ENCODE data around the gene NID2. TPM values are rescaled to one million over a fixed set of nuclear protein-coding genes. Genes with fewer than 3 reads are reported as not detected.

The NID2 gene
- total RNA-seq, 1 donor from 2014 or later: 91.7 TPM

- no peak for DNase-seq
These were observed 13.7 kb downstream of the NID2 start for GRCh38 chr14:52055167-52055566.

DNA sequence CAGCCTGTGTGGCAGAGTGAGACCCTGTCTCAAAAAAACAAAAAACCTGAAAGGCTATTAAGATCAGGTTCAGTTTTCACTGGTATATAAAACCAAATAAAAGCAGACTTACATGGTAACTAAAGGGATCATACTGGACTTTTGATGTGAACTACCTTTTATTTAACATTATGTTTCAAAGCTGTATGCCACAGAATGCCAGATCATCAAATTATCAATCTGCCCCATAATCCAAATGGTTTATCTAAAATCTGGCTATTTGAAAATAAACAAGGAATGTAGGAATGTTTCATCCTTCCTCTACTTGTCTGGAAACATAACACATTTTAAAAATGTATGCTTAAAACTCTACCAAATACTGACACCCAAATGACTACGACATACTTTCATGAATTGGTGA is 14.2 kb downstream of the NID2 start:
- no peak for DNase-seq

- no peak for DNase-seq
These were observed 15.8 kb downstream of the NID2 start for GRCh38 chr14:52053044-52053443.

DNA sequence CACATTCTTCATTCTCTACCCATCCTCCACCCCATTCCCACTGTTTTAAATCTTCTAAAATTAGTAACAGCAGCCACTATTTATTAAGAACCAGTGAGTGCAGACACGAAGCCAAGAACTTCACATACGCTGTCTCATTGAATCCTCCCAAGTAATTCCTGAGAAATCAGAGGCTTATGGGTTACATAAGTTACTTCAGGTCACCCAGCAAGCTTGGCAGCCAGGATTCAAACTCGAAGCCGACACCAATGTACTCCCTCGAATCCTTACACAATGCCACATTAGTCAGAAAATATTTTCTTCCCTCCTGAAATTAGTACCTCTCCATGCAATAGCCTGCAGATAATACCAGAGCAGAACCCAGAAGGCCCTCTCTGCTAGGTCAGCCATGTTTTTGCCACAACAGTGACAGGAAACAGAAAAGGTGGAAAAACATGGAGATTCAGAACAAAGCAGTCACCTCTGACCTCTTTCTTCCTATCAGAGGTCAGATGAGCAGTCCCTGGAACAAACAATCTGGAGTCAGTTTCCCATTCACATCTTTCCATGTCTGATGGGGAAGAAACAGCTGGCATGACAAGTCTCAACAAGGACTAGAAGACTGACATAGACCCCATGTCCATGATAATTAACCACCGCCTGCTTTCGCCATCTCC is 16.4 kb downstream of the NID2 start:
- no peak for DNase-seq

DNA sequence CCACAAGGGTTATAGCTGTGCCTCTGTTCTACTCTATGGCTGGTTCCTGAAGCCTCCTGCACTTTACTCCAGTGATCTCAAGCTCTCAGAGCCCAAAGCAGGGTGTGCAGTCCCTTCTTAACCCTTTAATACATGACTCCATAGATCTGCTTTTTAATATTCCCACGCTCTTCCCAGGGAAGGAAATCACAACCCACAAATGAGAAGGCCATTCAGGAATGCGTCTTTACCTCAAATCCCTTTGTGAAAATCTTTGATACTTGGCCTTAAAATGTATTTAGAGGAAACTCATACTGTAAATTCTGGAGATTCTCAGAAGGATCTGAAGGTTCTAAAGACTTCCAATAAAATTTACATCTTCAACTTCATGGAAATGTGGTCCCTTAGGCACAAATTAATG is 17.0 kb downstream of the NID2 start:
- no peak for DNase-seq

GRCh38 chr14:52051251-52051650 is 17.6 kb downstream of the NID2 start:
- no peak for DNase-seq

GRCh38 chr14:52049721-52050588 is 18.9 kb downstream of the NID2 start:
- no peak for DNase-seq

GRCh38 chr14:52049271-52049670 is 19.6 kb downstream of the NID2 start:
- no peak for DNase-seq

GRCh38 chr14:52048641-52049204 is 20.1 kb downstream of the NID2 start:
- DNase-seq: no peak

- DNase-seq: peak; percentile 61
These were observed 20.7 kb downstream of the NID2 start for GRCh38 chr14:52048116-52048515.

- no peak for DNase-seq
These were observed 22.4 kb downstream of the NID2 start for GRCh38 chr14:52046376-52046917.

DNA sequence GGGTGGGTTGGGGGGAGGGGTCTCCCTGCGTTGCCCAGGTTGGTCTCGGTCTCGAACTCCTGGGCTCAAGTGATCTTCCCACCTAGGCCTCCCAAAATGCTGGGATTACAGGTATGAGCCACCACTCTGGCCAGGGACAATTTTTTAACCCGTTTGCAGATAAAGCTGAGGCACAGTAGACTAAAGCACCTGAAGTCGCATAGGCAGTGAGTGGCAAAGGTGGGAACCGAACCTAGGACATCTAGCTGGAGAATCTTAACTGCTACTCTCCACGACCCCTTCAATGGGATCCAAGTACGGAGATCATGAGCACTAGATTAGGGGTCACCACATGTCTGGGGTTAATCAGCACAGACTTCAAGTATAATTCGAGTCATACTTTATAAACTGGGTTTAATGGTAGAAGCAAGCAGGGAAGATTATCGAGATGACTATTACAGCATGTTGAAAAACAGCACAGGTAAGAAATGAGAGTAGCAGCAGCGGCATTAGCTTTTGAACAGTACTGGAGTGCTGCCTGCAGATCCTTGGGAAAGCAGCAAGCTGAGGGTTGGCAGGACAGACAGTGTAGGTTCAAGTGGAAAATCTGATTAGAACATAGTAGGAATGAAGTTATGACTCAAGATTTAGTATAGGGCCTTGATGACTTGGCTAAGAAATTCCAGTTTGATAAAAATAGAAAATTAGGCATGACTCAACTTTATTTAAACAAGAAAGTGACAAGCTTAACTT is 23.9 kb downstream of the NID2 start:
- no peak for DNase-seq

GRCh38 chr14:52043690-52044089 is 25.2 kb downstream of the NID2 start:
- DNase-seq: no peak

- DNase-seq: no peak
These were observed 26.2 kb downstream of the NID2 start for GRCh38 chr14:52042371-52043289.

DNA sequence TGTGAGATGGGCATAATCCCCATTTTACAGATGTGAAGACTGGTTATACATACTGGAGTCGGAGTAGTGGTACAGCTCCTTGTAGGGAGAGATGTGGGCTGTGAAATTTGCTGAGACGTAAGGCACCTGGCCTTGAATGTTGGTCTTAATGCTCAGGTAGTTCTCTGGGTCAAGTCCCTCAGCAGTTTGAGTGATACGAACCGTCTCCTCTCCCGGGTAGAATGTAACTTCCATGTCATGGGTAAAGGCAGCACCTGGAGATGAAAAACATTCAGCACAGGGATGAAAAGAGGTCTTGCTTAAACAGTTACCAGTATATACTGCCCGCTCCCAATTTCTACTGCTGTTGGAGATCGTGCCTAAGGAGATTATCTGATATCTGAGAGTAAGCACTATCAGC is 28.3 kb downstream of the NID2 start:
- no peak for DNase-seq

DNA sequence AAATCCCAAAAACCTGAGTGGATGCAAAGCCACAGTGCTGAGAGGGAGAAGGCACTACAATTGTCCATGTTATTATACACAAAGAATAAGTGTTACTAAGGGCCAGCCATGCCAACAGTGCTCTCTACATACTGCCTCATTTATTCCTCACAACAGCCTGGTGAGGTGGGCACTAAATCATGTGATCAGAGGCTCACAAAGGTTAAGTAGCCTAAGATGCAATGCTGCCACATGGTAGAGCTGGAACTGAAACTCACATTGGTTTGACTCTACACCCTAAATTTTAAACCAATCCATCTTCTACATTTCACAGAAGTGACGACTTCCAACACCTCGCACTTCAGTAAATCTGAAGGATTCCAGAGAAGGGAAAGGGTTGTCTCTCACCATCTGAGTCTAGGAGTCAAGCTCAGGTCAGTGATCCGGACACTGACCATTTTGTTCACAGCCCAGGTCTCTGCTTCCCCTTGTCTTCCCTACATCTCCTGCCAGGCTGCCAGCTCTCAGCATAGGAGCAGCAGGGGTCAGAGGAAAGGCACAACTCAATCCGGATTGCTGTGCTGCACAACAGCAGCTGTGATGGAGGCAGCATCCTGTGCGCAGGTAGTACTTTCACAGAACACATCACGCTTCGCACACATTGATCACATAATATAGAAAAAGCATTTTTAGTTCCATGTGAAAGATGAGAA is 29.6 kb downstream of the NID2 start:
- no peak for DNase-seq

- peak; percentile 34 for DNase-seq
These were observed 35.7 kb downstream of the NID2 start for GRCh38 chr14:52033101-52033642.

GRCh38 chr14:52032204-52032801 is 36.6 kb downstream of the NID2 start:
- DNase-seq: no peak

DNA sequence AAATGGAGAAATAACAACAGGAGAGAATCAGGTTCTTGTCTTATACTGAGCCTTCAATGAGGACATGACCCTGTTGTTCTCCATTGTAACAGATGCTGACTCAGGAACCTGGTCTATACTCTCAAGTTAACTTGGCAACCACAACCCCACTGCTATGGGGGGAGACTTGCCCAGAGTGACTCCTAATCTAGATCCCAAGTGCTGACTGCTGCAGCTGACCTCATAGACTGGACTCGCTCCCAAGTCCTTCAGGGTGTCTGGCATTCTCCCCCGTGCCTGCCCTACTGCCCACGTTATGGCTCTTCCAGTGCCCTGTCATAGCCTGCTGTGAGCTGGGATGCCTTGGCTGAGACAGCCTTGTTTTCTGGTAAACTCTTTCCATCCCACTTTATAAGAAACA is 37.1 kb downstream of the NID2 start:
- DNase-seq: no peak

- DNase-seq: no peak
These were observed 39.0 kb downstream of the NID2 start for GRCh38 chr14:52029881-52030280.
